Mononuclear cell (primary cell): ENCODE measurements around the gene DCAF4. TPM values are rescaled to one million over a fixed set of nuclear protein-coding genes. Genes with fewer than 3 reads are reported as not detected.
A peak's percentile ranks its signal among the peaks of the same experiment; 100 is the strongest.

Experiments used
- H3K27me3 ChIP-seq: 2 replicates; pipeline ENCODE4 v1.6.0; 2011; ENCODE audit warnings: low read length, control low read depth; ENCODE audit not compliant: insufficient read depth
- H3K4me1 ChIP-seq: 2 replicates; pipeline ENCODE4 v1.5.1; 2011; ENCODE audit warnings: mild to moderate bottlenecking, low read length, control low read depth; ENCODE audit not compliant: insufficient read depth
- H3K4me3 ChIP-seq: 2 replicates; pipeline ENCODE4 v1.5.1; 2011; ENCODE audit warnings: mild to moderate bottlenecking, low read length, moderate library complexity
- H3K9me3 ChIP-seq: 2 replicates; pipeline ENCODE4 v1.5.1; 2011; ENCODE audit warnings: low read depth, mild to moderate bottlenecking, control low read depth, low read length
- total RNA-seq: library from RNA; depleted of rRNA; stranded (reverse); fragments of >200 nt; gene quantifications from one replicate; pipeline ENCODE4 v1.2.3, GENCODE V29; 2012

DCAF4 gene, protein sequence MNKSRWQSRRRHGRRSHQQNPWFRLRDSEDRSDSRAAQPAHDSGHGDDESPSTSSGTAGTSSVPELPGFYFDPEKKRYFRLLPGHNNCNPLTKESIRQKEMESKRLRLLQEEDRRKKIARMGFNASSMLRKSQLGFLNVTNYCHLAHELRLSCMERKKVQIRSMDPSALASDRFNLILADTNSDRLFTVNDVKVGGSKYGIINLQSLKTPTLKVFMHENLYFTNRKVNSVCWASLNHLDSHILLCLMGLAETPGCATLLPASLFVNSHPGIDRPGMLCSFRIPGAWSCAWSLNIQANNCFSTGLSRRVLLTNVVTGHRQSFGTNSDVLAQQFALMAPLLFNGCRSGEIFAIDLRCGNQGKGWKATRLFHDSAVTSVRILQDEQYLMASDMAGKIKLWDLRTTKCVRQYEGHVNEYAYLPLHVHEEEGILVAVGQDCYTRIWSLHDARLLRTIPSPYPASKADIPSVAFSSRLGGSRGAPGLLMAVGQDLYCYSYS
- total RNA-seq, result 17.9 TPM

DNA sequence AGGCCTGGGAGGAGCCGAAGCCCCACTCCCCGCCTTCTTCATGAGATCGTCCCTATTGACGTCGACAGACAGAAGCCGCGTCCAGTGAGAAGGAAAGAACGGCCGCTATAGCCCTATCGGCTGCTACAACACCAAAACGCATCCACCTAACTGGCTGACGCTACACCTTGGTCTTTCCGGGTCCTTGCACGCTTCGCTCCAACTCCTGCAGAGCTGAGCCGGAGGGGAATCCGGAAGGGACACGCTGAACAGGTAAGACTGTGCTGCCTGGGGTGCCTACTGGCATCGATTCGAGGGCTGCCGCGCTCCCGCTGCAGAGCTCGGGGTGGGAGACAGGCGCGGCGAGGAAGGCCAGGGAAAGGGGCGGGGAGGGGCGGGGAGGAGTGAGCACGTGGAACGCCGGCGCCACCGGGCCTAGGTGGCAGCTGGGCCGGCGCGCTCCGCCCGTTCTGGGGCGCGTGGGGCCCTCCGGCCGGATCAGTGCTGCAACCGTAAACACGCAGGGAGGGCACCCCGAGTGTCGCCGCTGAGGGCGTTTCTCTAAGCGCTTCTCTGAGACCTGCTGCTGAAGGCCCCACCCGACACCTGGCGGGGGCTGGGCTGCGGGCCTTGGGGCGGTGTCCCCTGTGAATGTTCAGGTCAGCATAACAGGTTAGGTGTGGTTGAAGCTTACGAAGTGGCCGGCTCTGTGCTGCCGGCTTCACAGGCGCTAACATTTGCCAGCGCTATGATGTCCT, at the start of gene DCAF4:
DCAF4 (plus strand) TSS at position 173 of the 737 bp plus-strand sequence. CDS start 11,515 bp downstream, outside the sequence.
- Histone ChIP-seq H3K4me3 (peak within 1 kb of the TSS; percentile 63), H3K9me3 (no peaks in the 10 kb centered on the region), H3K4me1 (peaks cover 20% of the 10 kb centered on the region), H3K27me3 (peaks cover under 1% of the 10 kb centered on the region)

DNA sequence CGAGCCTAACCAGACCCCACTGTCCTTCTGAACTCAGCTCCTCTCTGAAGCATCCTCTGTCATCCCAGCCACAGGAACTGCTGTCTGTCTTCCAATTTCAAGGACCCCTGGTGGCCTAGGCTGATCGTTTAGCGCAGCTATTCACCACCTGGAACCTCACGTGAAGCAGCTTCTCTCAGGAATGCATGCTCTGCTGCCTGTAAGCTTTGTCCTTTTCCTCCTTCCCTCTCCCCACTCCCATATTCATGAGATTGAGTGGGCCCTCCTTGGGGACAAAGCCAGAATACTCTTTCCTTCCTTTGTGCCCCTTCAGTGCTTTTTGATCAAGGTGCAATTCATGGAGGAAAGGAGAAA, 49.6 kb upstream of the DCAF4 start:
- H3K4me3 ChIP-seq, result no peak overlapping the region
- H3K27me3 ChIP-seq, result no peaks in the 10 kb centered on the region
- no peaks in the 10 kb centered on the region for H3K4me1 ChIP-seq
- H3K9me3 ChIP-seq, result no peaks in the 10 kb centered on the region

DNA sequence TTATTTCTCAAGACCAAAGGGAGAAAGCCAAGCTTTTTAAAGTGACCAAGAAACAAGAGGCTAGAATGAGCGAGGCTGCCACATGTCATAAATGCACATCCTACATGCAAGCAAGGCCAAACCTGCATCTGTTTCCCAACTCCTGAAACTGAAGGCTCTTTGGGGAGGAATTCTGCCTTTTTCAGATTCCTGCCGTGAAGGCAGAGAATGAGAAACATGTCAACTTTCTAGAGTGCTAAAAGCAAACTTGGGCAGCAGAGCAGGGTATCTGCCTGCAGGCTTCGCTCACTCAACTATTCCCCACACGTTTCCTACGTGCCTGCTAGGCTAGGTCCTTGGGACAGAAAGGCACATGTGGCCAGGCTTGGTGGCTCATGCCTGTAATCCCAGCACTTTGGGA, 47.5 kb upstream of the DCAF4 start:
- Histone ChIP-seq H3K27me3 (no peaks in the 10 kb centered on the region), H3K9me3 (no peaks in the 10 kb centered on the region), H3K4me1 (no peaks in the 10 kb centered on the region), H3K4me3 (no peak overlapping the region)

DNA sequence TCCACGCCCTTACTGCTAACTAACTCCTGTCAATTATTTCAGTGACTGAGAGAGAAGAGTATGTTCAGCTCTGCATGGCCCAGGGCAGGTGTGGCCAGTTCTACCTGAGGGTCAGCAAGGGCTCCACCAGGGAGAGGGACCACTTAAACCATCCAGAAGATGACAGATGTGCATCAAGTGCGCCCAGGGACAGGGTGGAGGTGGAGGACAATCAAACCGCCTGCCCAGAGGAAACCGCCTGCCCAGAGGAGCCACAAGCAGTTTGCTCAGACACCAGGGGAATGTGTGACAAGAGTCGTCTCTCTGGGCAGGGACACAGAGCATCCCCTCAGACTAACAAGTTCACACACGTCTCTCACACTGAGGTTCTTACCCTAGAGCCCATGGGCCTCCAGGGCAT, 46.8 kb upstream of the DCAF4 start:
- Histone ChIP-seq H3K4me1 (no peaks in the 10 kb centered on the region), H3K9me3 (no peaks in the 10 kb centered on the region), H3K27me3 (no peaks in the 10 kb centered on the region), H3K4me3 (no peak overlapping the region)

DNA sequence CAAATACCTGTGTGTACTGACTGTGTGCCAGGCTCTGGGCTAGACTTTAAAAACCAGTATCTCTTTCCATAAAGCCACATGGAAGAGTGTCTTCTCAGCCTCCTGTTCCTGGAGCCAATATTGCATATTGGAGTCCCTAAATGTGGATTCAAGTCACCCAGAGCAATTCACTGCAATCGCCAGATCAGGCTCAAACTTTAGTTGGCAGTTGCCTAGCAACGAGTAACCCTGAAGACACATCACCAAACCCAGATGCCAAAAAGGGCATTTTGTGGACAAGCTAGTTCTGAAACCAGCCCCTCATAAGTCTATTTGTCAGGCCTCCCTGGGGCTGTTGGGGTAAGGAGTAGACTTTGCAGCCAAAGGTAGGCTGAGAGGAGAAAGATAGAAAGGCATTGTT, 46.1 kb upstream of the DCAF4 start:
- no peaks in the 10 kb centered on the region for H3K27me3 ChIP-seq
- no peaks in the 10 kb centered on the region for H3K9me3 ChIP-seq
- no peak overlapping the region for H3K4me3 ChIP-seq
- H3K4me1 ChIP-seq, result no peaks in the 10 kb centered on the region

DNA sequence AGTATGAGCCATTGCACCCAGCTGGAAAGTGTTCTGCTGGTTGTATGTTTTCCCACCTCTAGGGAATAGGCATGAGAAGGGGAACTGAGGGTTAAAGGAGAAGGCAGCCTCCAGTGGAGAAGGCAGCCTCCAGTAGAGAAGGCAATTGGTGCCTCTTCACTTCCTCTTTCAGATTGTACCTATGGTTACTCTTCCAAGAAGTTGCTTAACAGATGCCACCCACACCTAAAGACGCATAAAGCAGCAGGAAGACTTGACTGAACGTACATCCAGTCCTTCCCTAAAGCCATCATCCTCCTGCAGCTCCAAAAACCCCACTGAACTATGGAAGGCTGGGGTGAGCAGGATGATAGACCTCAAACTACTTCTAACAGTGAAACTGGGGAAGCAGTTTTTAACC, 45.4 kb upstream of the DCAF4 start:
- no peak overlapping the region for H3K4me3 ChIP-seq
- H3K4me1 ChIP-seq, result no peaks in the 10 kb centered on the region
- H3K27me3 ChIP-seq, result no peaks in the 10 kb centered on the region
- H3K9me3 ChIP-seq, result no peaks in the 10 kb centered on the region

DNA sequence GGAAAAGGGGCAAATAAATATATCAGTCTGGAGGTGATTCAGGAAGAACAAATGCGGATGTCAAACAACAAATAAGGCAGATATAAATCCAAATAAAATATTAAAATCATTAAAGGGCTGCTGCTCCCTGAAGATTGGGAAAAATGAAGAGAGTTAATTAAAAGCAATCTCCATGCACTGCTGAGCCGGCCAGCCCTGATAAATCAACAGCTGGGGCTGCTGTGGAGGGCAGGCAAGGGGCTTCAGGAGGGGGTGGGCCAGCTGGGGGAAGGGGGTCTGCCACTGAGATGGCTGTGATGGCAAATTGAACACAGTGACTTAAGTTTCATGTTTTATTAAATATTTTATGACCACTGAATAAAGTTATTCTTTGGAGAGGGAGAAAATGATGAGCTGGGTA, 44.7 kb upstream of the DCAF4 start:
- no peaks in the 10 kb centered on the region for H3K4me1 ChIP-seq
- H3K27me3 ChIP-seq, result no peaks in the 10 kb centered on the region
- H3K9me3 ChIP-seq, result no peaks in the 10 kb centered on the region

DNA sequence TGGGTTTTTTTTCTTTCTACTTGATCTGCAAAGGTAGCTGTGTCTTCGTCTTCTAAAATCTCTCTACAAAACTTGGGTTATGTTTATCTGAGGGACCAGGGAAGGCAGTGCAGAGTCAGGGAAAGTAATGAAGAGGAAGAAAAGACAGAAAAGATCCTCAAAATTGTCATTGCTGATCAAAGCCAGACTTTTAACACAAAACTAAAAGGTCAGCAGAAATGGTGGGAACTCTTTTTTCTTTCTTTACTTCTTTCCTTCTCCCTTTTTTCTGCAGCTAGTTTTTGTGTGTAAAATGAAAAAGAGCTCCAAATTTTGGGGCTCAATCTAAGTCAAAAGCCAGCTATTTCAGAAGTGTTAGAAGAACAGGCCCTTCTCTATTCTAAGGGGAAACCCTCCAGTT, 44.2 kb upstream of the DCAF4 start:
- H3K4me1 ChIP-seq, result no peaks in the 10 kb centered on the region
- H3K9me3 ChIP-seq, result no peaks in the 10 kb centered on the region
- no peak overlapping the region for H3K4me3 ChIP-seq
- H3K27me3 ChIP-seq, result no peaks in the 10 kb centered on the region

More for the DNA sequence above, 44.7 kb upstream of the DCAF4 start:
- H3K4me3 ChIP-seq, result no peak overlapping the region

DNA sequence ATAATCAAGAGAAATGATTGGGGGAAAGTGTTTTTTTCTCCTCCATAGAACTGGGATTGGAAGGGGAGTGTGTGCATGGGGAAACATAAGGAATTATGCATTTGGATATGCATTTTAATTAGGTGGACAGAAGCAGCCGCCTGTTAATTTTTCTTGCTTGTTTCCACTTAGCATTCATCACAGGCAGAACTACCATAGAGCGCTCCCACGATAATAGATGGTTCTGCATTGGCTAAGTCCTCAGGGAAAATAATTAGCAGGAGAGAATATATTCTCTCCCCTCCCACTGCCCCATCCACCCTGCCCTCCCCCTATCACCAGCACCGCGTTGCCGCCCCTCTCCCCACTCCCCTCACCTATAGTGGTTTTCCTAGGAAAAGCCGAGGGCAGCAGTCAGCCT, 43.8 kb upstream of the DCAF4 start:
- H3K4me1 ChIP-seq, result no peaks in the 10 kb centered on the region
- peaks cover under 1% of the 10 kb centered on the region for H3K27me3 ChIP-seq
- H3K9me3 ChIP-seq, result no peaks in the 10 kb centered on the region
- no peak overlapping the region for H3K4me3 ChIP-seq

DNA sequence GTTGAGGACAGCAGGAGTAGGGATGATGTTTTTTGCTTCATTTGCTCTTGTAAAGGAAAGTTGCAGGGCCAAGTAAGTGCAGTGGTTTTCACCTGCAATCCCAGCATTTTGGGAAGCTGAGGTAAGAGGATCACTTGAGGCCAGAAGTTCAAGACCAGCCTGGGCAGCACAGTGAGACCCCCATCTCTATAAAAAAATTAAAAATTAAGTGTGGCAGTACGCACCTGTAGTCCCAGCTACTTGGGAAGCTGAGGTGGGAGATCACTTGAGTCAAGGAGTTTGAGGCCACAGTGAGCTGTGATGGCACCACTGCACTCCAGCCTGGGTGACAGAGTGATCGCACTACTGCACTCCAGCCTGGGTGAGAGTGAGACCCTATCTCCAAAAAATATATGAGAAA, 43.2 kb upstream of the DCAF4 start:
- H3K27me3 ChIP-seq, result peaks cover 4% of the 10 kb centered on the region
- H3K4me3 ChIP-seq, result no peak overlapping the region
- no peaks in the 10 kb centered on the region for H3K9me3 ChIP-seq

DNA sequence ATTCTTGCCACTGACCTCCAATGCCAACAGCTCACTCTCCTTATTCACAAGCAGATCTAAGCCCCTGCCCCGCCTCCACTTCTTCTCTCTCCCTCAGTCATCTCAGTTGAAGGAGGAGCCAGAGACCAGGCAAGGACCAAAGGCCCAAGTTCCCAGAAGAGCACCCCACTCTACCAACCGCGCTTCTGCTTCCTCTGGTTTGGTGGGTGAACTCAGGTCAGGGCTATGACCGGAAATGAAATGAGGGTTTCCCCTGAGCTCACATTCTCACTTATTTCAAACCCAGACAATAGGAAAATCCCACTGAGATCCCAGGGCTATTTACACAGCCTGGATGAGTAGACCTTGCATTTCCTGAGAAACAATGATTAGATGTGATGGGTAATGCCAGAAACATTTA, 42.3 kb upstream of the DCAF4 start:
- Histone ChIP-seq H3K27me3 (peaks cover 5% of the 10 kb centered on the region), H3K4me3 (no peak overlapping the region), H3K9me3 (no peaks in the 10 kb centered on the region), H3K4me1 (no peaks in the 10 kb centered on the region)

More for the DNA sequence above, 43.2 kb upstream of the DCAF4 start:
- H3K4me1 ChIP-seq, result no peaks in the 10 kb centered on the region

DNA sequence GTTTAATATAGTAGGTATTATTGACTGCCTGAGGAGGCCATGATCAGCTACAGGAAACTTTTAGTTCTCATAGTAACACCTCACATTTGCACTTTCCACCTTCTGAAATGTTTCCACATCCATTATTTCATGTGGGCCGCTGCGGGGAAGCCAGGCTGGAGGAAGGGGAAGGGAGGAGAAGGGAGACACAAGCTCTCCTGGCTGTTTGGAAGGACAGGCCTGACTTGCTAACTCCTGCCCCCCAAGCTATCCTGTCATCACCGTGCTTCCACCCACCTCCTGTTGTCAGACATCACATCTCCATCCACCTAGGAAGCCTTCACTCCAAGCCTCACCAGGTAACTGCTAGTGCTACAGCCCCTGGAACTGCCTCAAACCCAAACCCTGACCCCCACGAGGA, 41.9 kb upstream of the DCAF4 start:
- no peaks in the 10 kb centered on the region for H3K4me1 ChIP-seq
- H3K4me3 ChIP-seq, result no peak overlapping the region
- no peaks in the 10 kb centered on the region for H3K9me3 ChIP-seq

DNA sequence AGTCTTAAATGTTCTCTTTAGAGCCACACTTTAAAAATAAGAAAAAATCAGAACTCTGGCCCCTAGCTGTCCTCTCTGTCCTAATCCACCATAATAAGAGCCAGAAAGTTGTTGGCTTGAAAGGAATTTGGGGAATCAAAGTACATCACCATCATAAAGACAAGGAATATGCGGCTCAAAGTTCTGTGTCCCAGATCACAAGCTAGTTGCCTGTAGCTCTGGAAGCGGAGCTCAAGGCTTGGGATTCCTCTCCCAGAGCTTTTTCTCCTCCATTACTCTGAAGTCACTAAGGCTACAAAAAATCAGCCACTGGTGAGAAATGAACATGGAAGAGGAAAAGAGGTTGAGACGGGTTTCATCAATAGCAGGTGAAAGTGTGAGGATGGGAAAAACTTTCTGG, 38.8 kb upstream of the DCAF4 start:
- Histone ChIP-seq H3K9me3 (no peaks in the 10 kb centered on the region), H3K4me3 (no peak overlapping the region), H3K4me1 (peaks cover 7% of the 10 kb centered on the region), H3K27me3 (peaks cover 36% of the 10 kb centered on the region)

More for the DNA sequence above, 41.9 kb upstream of the DCAF4 start:
- H3K27me3 ChIP-seq, result peaks cover 9% of the 10 kb centered on the region

DNA sequence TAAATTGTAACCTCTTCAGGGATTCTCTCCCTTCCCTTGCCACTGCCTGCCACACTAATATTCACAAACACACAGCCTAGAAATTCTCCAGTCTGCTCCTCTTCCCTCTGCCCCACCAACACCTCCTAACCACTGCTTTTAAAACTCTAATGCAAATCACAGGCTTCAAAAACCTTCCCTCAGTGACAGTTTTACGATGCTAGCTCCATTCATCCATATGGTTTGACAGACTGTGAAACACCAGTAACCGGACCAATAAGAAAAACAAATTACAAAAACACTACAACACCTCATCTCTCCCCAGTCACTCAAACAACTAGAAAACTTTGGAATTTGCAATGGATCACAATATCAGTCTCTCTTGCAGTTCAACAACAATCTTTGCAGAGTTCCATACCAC, 38.1 kb upstream of the DCAF4 start:
- no peaks in the 10 kb centered on the region for H3K9me3 ChIP-seq
- H3K27me3 ChIP-seq, result peaks cover 43% of the 10 kb centered on the region
- no peak overlapping the region for H3K4me3 ChIP-seq
- H3K4me1 ChIP-seq, result peaks cover 14% of the 10 kb centered on the region

DNA sequence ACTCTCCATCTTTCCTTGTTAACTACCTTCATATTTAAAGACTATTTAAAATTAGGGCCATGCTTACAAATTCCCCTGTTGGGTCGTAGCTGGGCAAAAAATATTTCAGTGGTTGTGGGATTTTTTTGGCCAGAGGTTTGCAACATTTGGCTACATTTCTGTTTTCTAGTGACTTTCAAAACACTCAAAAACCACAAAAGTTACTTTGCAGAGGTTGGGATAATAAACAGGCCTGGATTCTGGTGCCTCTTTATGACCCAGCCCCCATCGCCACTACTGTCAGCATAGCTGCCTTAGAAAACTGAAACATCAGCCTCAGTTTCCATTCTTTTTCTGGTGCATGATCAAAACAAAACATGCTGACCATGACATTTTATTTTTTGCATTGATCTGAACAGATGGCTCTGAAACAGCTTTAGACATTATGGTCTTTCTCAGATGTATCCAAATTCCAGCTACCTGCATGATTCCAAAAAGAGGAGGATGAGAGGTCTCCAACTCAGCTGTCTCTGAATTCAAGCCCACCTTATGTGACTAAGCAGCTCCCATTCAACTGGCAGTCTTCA, 37.5 kb upstream of the DCAF4 start:
- Histone ChIP-seq H3K4me1 (peaks cover 15% of the 10 kb centered on the region), H3K4me3 (no peak overlapping the region), H3K27me3 (peaks cover 44% of the 10 kb centered on the region), H3K9me3 (no peaks in the 10 kb centered on the region)
